Gastrocnemius medialis (tissue), 4 donors: Measurements from ENCODE around the gene CPEB1. TPM values are rescaled to one million over a fixed set of nuclear protein-coding genes. Genes with fewer than 3 reads are reported as not detected.

Experiments
- ATAC-seq, 2 donors: fragments of 150-250 bp; one replicate each; pipeline ENCODE4 v1.9.1; 2016
- DNase-seq, 2 donors: peaks; one replicate each; pipeline ENCODE4 v3.0.0-alpha.2; 2019
- H3K27ac ChIP-seq, 4 donors: fragments of 200-600 bp; sonication (generic); 1 replicate in 1 of 4; 2 replicates in 3 of 4; pipeline ENCODE4 v1.5.1; 2016 to 2018; ENCODE audit warnings: mild to moderate bottlenecking in 2 of 4, moderate library complexity in 1 of 4
- H3K27me3 ChIP-seq, 3 donors: fragments of 200-600 bp; sonication (generic) in 2 of 3; 1 replicate in 1 of 3; 2 replicates in 2 of 3; pipeline versions ENCODE4 v1.5.1 to v1.6.0; 2016 to 2019; ENCODE audit warnings: mild to moderate bottlenecking in 1 of 3, moderate library complexity in 1 of 3
- H3K36me3 ChIP-seq, 2 donors: fragments of 200-600 bp; sonication (generic) in 1 of 2; one replicate each; pipeline ENCODE4 v1.5.1; 2017 to 2018
- H3K4me1 ChIP-seq, 2 donors: fragments of 200-600 bp; sonication (generic) in 1 of 2; one replicate each; pipeline ENCODE4 v1.5.1; 2016 to 2017; ENCODE audit warnings: mild to moderate bottlenecking in 2 of 2
- H3K4me3 ChIP-seq, 4 donors: fragments of 200-600 bp; sonication (generic) in 3 of 4; 1 replicate in 1 of 4; 2 replicates in 3 of 4; pipeline ENCODE4 v1.5.1; 2016 to 2019; ENCODE audit warnings: mild to moderate bottlenecking in 2 of 4
- H3K9me3 ChIP-seq, 3 donors: fragments of 200-600 bp; sonication (generic) in 2 of 3; 1 replicate in 1 of 3; 2 replicates in 2 of 3; pipeline ENCODE4 v1.5.1; 2016 to 2019
- CTCF ChIP-seq, 5 experiments: fragments of 450-650 bp in 3 of 5; fragments of 200-600 bp in 2 of 5; sonication (generic) in 2 of 5; IDR thresholded peaks in 4 of 5; conservative IDR thresholded peaks in 1 of 5; 1 replicate in 4 of 5; 2 replicates in 1 of 5; pipeline ENCODE4 v1.5.1; 2016 to 2019; ENCODE audit warnings: antibody characterized with exemption in 5 of 5, mild to moderate bottlenecking in 3 of 5, moderate library complexity in 3 of 5
- POLR2A ChIP-seq, 2 donors: fragments of 450-650 bp; IDR thresholded peaks; one replicate each; pipeline ENCODE4 v1.6.1; 2017; ENCODE audit warnings: antibody characterized with exemption in 2 of 2, mild to moderate bottlenecking in 2 of 2, moderate library complexity in 2 of 2
- in situ Hi-C, 4 donors: fragments of 200-750 bp; cut with MboI; loops; one replicate each; pipeline versions ENCODE4 v1.15.0 to v1.8.0; 2017; ENCODE audit warnings: low sequenced_read_pairs in 4 of 4
- intact Hi-C: fragments of 100-400 bp; cut with DNase I; formaldehyde crosslinking; loops from one replicate; pipeline ENCODE4 v1.15.1; 2023; ENCODE audit warnings: low total_unique reads
- total RNA-seq, 4 donors: library from RNA; depleted of rRNA; stranded (reverse); fragments of >200 nt; gene quantifications; one replicate each; pipeline versions ENCODE4 v1.1.0 to v1.2.3, GENCODE V29; 2016

The CPEB1 gene
- total RNA-seq, 4 donors from 2014 or later: 0.69 to 3.9 (median 2.7) TPM

DNA sequence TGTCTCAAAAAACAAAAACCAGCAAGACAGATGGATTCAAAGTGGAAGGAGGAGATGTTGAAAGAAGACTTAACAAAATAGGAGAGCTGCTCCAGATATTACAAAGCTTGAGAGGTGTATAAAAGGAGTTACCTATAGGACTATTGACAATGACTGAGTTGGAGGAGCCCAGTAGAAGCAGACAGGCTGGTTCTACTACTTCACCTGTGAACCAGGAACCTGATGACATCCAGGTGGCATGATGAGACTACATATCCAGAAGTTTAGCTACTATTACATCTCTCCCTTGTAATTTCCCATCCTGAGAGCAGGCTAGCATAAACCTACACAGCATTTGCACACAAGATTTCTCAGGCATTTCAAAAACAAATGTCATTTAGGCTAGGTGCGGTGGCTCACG lies 49.3 kb downstream of the CPEB1 start:
- intact Hi-C loops: no loop called here
- ATAC-seq (no peak), DNase-seq (no peak)
- in situ Hi-C loops: no loop called here
- no peak for TF ChIP-seq CTCF (IDR thresholded peaks at IDR 0.05 in 4 of 5, conservative IDR thresholded peaks at IDR 0.05 in 1 of 5)
- no peak for TF ChIP-seq POLR2A (IDR thresholded peaks at IDR 0.05)
- H3K36me3 ChIP-seq: no peaks in the 10 kb centered on the region
- peaks cover 0 to 2% (median 0%) of the 10 kb centered on the region in 3 donors for H3K27me3 ChIP-seq
- H3K4me1 ChIP-seq: no peaks in the 10 kb centered on the region
- no peak overlapping the region for H3K27ac ChIP-seq
- H3K9me3 ChIP-seq: no peaks in the 10 kb centered on the region
- H3K4me3 ChIP-seq: no peak overlapping the region

DNA sequence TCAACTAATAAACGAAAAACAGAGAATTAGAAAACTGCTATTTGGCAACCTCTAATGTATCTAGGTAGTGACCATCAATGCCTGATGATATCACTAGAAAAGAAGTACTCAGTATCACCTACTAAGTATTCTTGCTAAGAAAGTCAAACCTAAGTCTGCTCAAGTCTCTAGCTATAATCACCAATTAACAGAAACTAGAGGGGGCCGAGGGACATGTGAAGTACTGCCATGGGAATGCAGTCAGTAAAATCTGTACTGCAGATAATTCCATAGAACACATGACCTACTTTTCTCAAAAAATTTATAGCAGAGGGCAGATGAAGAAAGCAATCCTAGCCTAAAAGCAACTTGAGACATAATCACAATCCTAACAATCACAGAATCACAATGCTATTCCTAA lies 51.4 kb downstream of the CPEB1 start:
- no peaks in the 10 kb centered on the region for H3K27me3 ChIP-seq
- intact Hi-C loops: no loop called here
- DNase-seq (no peak), ATAC-seq (no peak)
- TF ChIP-seq CTCF (IDR thresholded peaks at IDR 0.05 in 4 of 5, conservative IDR thresholded peaks at IDR 0.05 in 1 of 5) (no peak), POLR2A (IDR thresholded peaks at IDR 0.05) (no peak)
- H3K27ac ChIP-seq: no peak overlapping the region
- H3K9me3 ChIP-seq: no peaks in the 10 kb centered on the region
- in situ Hi-C loops: no loop called here
- no peak overlapping the region for H3K4me3 ChIP-seq
- no peaks in the 10 kb centered on the region for H3K36me3 ChIP-seq
- no peaks in the 10 kb centered on the region for H3K4me1 ChIP-seq

- no peaks in the 10 kb centered on the region for H3K36me3 ChIP-seq
- no peak overlapping the region for H3K4me3 ChIP-seq
- H3K9me3 ChIP-seq: no peaks in the 10 kb centered on the region
- H3K27ac ChIP-seq: no peak overlapping the region
- DNase-seq (no peak), ATAC-seq (no peak)
- TF ChIP-seq CTCF (IDR thresholded peaks at IDR 0.05 in 4 of 5, conservative IDR thresholded peaks at IDR 0.05 in 1 of 5) (no peak), POLR2A (IDR thresholded peaks at IDR 0.05) (no peak)
- no peaks in the 10 kb centered on the region for H3K27me3 ChIP-seq
- intact Hi-C loops (no loop called here), in situ Hi-C loops (no loop called here)
- no peaks in the 10 kb centered on the region for H3K4me1 ChIP-seq
Measured at GRCh38 chr15:82595203-82595602, 52.0 kb downstream of the CPEB1 start.

DNA sequence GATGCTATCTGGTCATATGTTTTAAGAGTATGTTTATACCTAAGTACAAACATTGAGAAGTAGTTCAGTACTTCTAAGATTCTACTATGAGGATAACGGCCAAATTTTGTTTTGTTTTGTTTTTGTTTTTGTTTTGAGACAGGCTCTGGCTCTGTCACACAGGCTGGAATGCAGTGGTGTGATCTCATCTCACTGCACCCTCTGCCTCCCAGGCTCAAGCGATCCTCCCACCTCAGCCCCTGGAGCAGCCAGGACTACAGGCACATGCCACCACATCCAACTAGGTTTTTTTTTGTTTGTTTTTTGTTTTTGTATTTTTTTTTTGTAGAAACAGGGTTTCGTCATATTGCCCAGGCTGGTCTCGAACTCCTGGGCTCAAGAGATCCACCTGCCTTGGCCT lies 59.4 kb downstream of the CPEB1 start:
- Histone ChIP-seq H3K36me3 (no peaks in the 10 kb centered on the region), H3K4me1 (no peaks in the 10 kb centered on the region), H3K27ac (no peak overlapping the region), H3K9me3 (no peaks in the 10 kb centered on the region), H3K4me3 (no peak overlapping the region), H3K27me3 (no peaks in the 10 kb centered on the region)
- in situ Hi-C loops (no loop called here), intact Hi-C loops (no loop called here)
- ATAC-seq (no peak), DNase-seq (no peak)
- TF ChIP-seq CTCF (IDR thresholded peaks at IDR 0.05 in 4 of 5, conservative IDR thresholded peaks at IDR 0.05 in 1 of 5): no peak
- TF ChIP-seq POLR2A (IDR thresholded peaks at IDR 0.05): no peak

- intact Hi-C loops: no loop called here
- peaks cover 0 to 3% (median 0%) of the 10 kb centered on the region in 3 donors for H3K27me3 ChIP-seq
Measured at GRCh38 chr15:82585072-82585471, 62.1 kb downstream of the CPEB1 start.

More at GRCh38 chr15:82585072-82585471, 62.1 kb downstream of the CPEB1 start:
- TF ChIP-seq CTCF (IDR thresholded peaks at IDR 0.05 in 4 of 5, conservative IDR thresholded peaks at IDR 0.05 in 1 of 5) (no peak), POLR2A (IDR thresholded peaks at IDR 0.05) (no peak)
- Histone ChIP-seq H3K4me1 (no peaks in the 10 kb centered on the region), H3K4me3 (no peak overlapping the region), H3K36me3 (no peaks in the 10 kb centered on the region), H3K27ac (no peak overlapping the region), H3K9me3 (no peaks in the 10 kb centered on the region)
- ATAC-seq: no peak
- DNase-seq: no peak
- in situ Hi-C loops: no loop called here
